HCT116 (cell line): Measurements from ENCODE around the gene SRPK3.

Experiments
- ATF3 ChIP-seq: IDR thresholded peaks from 2 replicates; pipeline ENCODE4 v1.6.1; 2012
- EZH2 ChIP-seq: fragments of 200-600 bp; sonication (generic); IDR thresholded peaks from 2 replicates; pipeline ENCODE4 v1.6.1; 2017; ENCODE audit warnings: antibody characterized with exemption, mixed run types
- JUND ChIP-seq: IDR thresholded peaks from 2 replicates; pipeline ENCODE4 v1.6.1; 2012
- POLR2A ChIP-seq: IDR thresholded peaks from 2 replicates; pipeline ENCODE4 v1.7.0; 2011; ENCODE audit warnings: borderline replicate concordance; ENCODE audit not compliant: insufficient read depth, insufficient read length; ENCODE audit errors: extremely low read depth
- POLR2AphosphoS5 ChIP-seq: IDR thresholded peaks from 2 replicates; pipeline ENCODE4 v1.6.1; 2011; ENCODE audit warnings: mild to moderate bottlenecking, low read depth, low read length, moderate library complexity
- RAD21 ChIP-seq: IDR thresholded peaks from 2 replicates; pipeline ENCODE4 v1.6.1; 2012; ENCODE audit warnings: low read depth, mild to moderate bottlenecking
- REST ChIP-seq: IDR thresholded peaks from 2 replicates; pipeline ENCODE4 v1.6.1; 2012; ENCODE audit warnings: low read depth
- YY1 ChIP-seq: IDR thresholded peaks from 2 replicates; pipeline ENCODE4 v1.6.1; 2011; ENCODE audit warnings: low read length, low read depth, moderate library complexity, mild to moderate bottlenecking; ENCODE audit not compliant: insufficient replicate concordance; ENCODE audit errors: extremely low read depth
- ZNF274 ChIP-seq: fragments of 200-500 bp; sonication (Bioruptor generic); IDR thresholded peaks from 2 replicates; pipeline ENCODE4 v1.6.1; 2014; ENCODE audit warnings: mild to moderate bottlenecking, low read depth, low read length, inconsistent platforms
- TF ChIP-seq, protein P1 (sequence below), 3 experiments: fragments of 200-600 bp in 1 of 3; sonication (generic) in 1 of 3; IDR thresholded peaks in 2 of 3; conservative IDR thresholded peaks in 1 of 3; 2 replicates each; pipeline ENCODE4 v1.5.1; 2012 to 2017; ENCODE audit warnings: low read depth in 2 of 3, low read length in 2 of 3, antibody characterized with exemption in 1 of 3, borderline replicate concordance in 1 of 3, control low read depth in 1 of 3, mild to moderate bottlenecking in 1 of 3, mixed read lengths in 1 of 3, mixed run types in 1 of 3, moderate library complexity in 1 of 3; ENCODE audit not compliant: insufficient read depth in 1 of 3
- TF ChIP-seq, protein P2 (sequence below): IDR thresholded peaks from 2 replicates; pipeline ENCODE4 v1.6.1; 2012
- TF ChIP-seq, protein P3 (sequence below): IDR thresholded peaks from 2 replicates; pipeline ENCODE4 v1.6.1; 2011; ENCODE audit warnings: mild to moderate bottlenecking, low read length, moderate library complexity; ENCODE audit not compliant: insufficient replicate concordance; ENCODE audit errors: extremely low read depth

- TF ChIP-seq POLR2A (no peak), RAD21 (no peak), POLR2AphosphoS5 (no peak), ZNF274 (no peak), EZH2 (no peak), ATF3 (no peak), YY1 (no peak), REST (no peak), JUND (no peak)
- TF ChIP-seq, protein P1, sequence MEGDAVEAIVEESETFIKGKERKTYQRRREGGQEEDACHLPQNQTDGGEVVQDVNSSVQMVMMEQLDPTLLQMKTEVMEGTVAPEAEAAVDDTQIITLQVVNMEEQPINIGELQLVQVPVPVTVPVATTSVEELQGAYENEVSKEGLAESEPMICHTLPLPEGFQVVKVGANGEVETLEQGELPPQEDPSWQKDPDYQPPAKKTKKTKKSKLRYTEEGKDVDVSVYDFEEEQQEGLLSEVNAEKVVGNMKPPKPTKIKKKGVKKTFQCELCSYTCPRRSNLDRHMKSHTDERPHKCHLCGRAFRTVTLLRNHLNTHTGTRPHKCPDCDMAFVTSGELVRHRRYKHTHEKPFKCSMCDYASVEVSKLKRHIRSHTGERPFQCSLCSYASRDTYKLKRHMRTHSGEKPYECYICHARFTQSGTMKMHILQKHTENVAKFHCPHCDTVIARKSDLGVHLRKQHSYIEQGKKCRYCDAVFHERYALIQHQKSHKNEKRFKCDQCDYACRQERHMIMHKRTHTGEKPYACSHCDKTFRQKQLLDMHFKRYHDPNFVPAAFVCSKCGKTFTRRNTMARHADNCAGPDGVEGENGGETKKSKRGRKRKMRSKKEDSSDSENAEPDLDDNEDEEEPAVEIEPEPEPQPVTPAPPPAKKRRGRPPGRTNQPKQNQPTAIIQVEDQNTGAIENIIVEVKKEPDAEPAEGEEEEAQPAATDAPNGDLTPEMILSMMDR (IDR thresholded peaks at IDR 0.05 in 2 of 3, conservative IDR thresholded peaks at IDR 0.05 in 1 of 3; ENCODE audit: borderline replicate concordance in 1 of 3, insufficient read depth in 1 of 3, low read depth in 2 of 3, low read length in 2 of 3) = no peak
- TF ChIP-seq, protein P2, sequence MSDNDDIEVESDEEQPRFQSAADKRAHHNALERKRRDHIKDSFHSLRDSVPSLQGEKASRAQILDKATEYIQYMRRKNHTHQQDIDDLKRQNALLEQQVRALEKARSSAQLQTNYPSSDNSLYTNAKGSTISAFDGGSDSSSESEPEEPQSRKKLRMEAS = no peak
- TF ChIP-seq, protein P3, sequence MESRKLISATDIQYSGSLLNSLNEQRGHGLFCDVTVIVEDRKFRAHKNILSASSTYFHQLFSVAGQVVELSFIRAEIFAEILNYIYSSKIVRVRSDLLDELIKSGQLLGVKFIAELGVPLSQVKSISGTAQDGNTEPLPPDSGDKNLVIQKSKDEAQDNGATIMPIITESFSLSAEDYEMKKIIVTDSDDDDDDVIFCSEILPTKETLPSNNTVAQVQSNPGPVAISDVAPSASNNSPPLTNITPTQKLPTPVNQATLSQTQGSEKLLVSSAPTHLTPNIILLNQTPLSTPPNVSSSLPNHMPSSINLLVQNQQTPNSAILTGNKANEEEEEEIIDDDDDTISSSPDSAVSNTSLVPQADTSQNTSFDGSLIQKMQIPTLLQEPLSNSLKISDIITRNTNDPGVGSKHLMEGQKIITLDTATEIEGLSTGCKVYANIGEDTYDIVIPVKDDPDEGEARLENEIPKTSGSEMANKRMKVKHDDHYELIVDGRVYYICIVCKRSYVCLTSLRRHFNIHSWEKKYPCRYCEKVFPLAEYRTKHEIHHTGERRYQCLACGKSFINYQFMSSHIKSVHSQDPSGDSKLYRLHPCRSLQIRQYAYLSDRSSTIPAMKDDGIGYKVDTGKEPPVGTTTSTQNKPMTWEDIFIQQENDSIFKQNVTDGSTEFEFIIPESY = no peak
Observed at GRCh38 chrX:153794897-153795816, 14.3 kb downstream of the SRPK3 start.
